Stimulated activated CD4-positive, alpha-beta T cell treated with anti-CD3 and anti-CD28 coated beads, Interleukin-2, amount 100 ng/mL, for 4 hours (primary cell): Measurements from ENCODE around the gene USP10.

Source experiments
- DNase-seq: peaks from one replicate; pipeline ENCODE4 v3.0.0-alpha.2; 2020; ENCODE audit warnings: low read depth

Gene USP10

GRCh38 chr16:84699147-84699711 lies 571 bp upstream of the USP10 start:
- no peak for DNase-seq

GRCh38 chr16:84700446-84701300 lies 873 bp downstream of the USP10 start:
- peak; percentile 21 for DNase-seq

- DNase-seq: no peak
Measured at GRCh38 chr16:84703681-84704080, 3.9 kb downstream of the USP10 start.

- DNase-seq: no peak
Measured at GRCh38 chr16:84704253-84704652, 4.5 kb downstream of the USP10 start.

- no peak for DNase-seq
Measured at GRCh38 chr16:84706856-84707255, 7.1 kb downstream of the USP10 start.

- no peak for DNase-seq
Measured at GRCh38 chr16:84709609-84710008, 9.8 kb downstream of the USP10 start.

DNA sequence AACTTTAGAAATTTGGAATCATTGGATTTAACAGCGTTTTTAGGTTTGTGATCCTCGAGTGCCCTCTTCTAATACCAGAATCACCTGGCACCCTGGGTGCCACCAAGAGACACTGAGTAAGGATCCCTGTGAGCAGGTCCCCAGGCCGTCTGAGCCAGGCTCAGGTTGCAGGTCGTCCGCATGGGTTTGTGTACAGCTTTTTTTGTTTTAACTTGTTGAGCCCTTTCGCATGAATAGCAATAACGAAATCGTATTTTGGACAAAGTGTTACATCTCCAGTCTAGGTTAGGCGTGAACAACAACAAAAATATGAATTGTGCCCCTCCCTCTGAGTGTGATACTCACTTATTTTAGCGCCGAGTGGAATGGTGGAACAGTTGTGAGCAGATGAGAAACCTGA lies 10.9 kb downstream of the USP10 start:
- DNase-seq: no peak

DNA sequence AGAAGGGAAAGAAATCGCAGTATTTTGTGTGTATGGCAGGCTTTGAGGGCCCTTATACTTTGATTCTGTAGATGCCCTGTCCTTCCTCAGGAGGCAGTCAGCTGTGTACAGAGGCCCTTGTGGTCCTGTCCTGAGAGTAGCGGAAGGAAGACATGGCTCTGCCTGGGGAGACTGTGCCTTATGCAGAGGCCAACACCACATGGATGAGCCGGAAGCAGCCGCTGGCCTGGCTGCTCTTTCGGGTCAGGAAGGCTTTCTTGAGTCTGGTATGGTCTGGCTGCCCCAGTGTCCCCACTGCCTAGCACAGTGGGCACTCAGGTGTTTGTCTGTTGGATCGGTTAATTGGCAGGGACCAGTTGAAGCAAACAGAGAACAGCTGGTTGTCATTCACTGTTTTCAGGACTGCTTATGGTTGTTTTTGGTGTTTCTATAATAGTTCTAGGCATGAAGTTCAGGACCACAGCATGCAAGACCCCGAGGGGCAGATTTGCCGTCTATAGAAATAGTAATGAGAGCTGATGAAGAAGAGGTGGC lies 12.4 kb downstream of the USP10 start:
- no peak for DNase-seq

- DNase-seq: no peak
Measured at GRCh38 chr16:84712801-84713775, 13.3 kb downstream of the USP10 start.

DNA sequence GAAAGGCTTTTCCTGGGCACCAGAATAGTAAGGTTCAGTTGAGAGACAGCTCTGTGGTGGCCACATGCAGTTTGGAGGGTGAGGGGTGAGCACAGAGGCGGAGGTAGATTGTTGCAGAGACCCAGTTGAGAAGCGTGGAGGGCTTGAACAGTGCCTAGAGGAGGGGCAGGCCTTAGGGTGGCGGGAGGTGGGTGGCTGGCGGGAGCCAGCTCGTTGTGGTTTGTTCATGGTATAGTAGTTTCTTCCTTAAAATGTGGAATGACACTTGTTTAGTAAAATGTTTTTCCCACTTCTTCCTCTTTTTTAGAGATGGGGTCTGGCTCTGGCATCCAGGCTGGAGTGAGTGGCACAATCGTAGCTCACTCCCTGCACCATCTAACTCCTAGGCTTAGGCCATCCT lies 14.2 kb downstream of the USP10 start:
- no peak for DNase-seq

DNA sequence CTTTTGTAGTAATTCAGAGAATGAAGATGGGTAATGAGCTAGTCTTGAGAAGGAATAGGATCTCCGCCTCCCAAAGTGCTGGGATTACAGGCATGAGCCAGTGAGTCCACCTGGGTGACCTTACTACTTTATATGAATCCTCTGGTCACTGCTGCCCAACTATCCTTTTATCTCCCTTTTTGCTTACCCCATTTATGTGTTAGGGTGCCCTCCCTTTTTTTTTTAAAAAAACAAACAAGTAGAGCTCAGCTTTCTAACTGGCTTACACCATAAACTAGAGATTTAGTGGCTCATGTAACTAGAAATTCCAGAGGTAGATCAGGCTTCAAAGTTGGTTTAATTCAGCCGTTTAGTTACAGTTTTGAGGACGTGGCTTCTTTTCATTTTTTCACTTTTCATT lies 15.6 kb downstream of the USP10 start:
- no peak for DNase-seq

GRCh38 chr16:84715854-84716253 lies 16.1 kb downstream of the USP10 start:
- no peak for DNase-seq

GRCh38 chr16:84716740-84717139 lies 16.9 kb downstream of the USP10 start:
- no peak for DNase-seq

- DNase-seq: no peak
Measured at GRCh38 chr16:84717484-84717883, 17.7 kb downstream of the USP10 start.

- DNase-seq: no peak
Measured at GRCh38 chr16:84720177-84720579, 20.4 kb downstream of the USP10 start.

DNA sequence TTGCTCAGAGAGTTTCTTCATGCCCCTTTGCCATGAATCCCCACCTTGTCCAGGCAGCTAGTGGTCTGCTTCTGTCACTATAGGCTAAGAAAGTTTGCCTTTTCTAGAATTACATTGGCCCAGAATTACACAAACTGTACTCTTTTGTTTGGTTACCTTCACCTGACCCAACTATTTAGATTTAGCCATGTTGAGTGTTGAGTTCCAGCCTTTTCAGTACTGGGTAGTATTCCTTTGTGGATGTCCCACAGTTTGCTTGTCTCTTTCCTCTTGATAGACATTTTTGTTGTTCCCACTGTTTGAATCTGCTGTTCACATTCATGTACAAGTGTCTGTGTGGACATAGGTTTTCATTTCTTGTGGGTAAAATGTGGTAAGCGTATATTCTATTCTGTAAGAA lies 22.3 kb downstream of the USP10 start:
- DNase-seq: no peak

GRCh38 chr16:84723906-84724305 lies 24.1 kb downstream of the USP10 start:
- no peak for DNase-seq

- DNase-seq: peak; percentile 19
Measured at GRCh38 chr16:84724606-84725309, 25.0 kb downstream of the USP10 start.

GRCh38 chr16:84725481-84726078 lies 25.8 kb downstream of the USP10 start:
- no peak for DNase-seq

DNA sequence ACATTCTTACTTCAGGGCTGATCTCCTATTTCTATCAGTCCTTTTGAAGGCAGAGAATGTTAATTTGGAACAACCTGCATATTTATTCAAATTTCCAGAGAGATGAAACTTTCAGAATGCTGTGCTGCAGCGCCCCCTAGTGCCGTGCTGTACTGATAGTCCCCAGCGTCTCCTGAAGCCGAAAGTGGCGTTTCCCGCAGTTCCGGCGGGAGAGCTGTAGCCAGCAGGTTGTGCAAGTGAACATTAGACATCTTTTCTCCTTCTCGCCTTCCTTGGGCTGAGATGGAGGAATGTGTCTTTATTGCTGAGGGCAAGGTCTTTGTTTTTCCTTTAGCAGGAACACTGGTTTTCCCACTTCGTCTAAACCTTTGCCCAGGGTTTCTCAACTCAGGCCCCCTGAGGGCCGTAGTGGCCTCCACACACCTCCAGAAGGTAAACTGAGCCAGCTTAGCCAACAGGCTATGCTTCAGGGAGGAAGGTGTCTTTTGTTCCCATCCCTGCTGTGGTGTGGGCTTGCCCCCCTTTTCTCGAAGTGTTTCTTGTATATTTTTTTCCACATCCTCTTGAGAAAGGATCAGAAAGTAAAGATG lies 26.4 kb downstream of the USP10 start:
- peak; percentile 66 for DNase-seq
